ENCODE data around the gene OR11A1.
"Not testable (repeated sequence)": the region's sequence is repeated elsewhere in the genome, so short reads cannot be mapped to it uniquely, and the experiment has no call there.

OR11A1 gene

GRCh38 chr6:29465279-29465678 is 8.4 kb upstream of the OR11A1 start:
- H3K27ac Mint-ChIP-seq = no peak overlapping the region
- no peaks in the 10 kb centered on the region for H3K36me3 Mint-ChIP-seq (ENCODE audit: low read depth)
- TF ChIP-seq, protein P1, sequence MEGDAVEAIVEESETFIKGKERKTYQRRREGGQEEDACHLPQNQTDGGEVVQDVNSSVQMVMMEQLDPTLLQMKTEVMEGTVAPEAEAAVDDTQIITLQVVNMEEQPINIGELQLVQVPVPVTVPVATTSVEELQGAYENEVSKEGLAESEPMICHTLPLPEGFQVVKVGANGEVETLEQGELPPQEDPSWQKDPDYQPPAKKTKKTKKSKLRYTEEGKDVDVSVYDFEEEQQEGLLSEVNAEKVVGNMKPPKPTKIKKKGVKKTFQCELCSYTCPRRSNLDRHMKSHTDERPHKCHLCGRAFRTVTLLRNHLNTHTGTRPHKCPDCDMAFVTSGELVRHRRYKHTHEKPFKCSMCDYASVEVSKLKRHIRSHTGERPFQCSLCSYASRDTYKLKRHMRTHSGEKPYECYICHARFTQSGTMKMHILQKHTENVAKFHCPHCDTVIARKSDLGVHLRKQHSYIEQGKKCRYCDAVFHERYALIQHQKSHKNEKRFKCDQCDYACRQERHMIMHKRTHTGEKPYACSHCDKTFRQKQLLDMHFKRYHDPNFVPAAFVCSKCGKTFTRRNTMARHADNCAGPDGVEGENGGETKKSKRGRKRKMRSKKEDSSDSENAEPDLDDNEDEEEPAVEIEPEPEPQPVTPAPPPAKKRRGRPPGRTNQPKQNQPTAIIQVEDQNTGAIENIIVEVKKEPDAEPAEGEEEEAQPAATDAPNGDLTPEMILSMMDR (IDR thresholded peaks at IDR 0.05; ENCODE audit: unreplicated experiment in 3 of 3) = no peak

DNA sequence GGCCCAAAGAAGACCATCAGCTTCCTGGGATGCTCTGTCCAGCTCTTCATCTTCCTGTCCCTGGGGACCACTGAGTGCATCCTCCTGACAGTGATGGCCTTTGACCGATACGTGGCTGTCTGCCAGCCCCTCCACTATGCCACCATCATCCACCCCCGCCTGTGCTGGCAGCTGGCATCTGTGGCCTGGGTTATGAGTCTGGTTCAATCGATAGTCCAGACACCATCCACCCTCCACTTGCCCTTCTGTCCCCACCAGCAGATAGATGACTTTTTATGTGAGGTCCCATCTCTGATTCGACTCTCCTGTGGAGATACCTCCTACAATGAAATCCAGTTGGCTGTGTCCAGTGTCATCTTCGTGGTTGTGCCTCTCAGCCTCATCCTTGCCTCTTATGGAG is 5.2 kb upstream of the OR11A1 start:
- TF ChIP-seq, protein P1 (IDR thresholded peaks at IDR 0.05; ENCODE audit: unreplicated experiment in 3 of 3) = no peak
- Mint-ChIP-seq H3K36me3 (ENCODE audit: low read depth) (no peaks in the 10 kb centered on the region), H3K4me1 (no peaks in the 10 kb centered on the region), H3K27me3 (ENCODE audit: low read depth) (peaks cover 17% of the 10 kb centered on the region), H3K9me3 (no peaks in the 10 kb centered on the region), H3K27ac (no peak overlapping the region), H3K4me3 (no peak overlapping the region)

More at GRCh38 chr6:29465279-29465678, 8.4 kb upstream of the OR11A1 start:
- Mint-ChIP-seq H3K27me3 (ENCODE audit: low read depth) (peaks cover 9% of the 10 kb centered on the region), H3K9me3 (no peaks in the 10 kb centered on the region), H3K4me1 (no peaks in the 10 kb centered on the region), H3K4me3 (no peak overlapping the region)

GRCh38 chr6:29461021-29461814 is 4.3 kb upstream of the OR11A1 start:
- TF ChIP-seq, protein P1 (IDR thresholded peaks at IDR 0.05; ENCODE audit: unreplicated experiment in 3 of 3) = no peak
- H3K9me3 Mint-ChIP-seq = no peaks in the 10 kb centered on the region
- peaks cover 17% of the 10 kb centered on the region for H3K27me3 Mint-ChIP-seq (ENCODE audit: low read depth)
- H3K4me3 Mint-ChIP-seq = no peak overlapping the region
- H3K36me3 Mint-ChIP-seq (ENCODE audit: low read depth) = no peaks in the 10 kb centered on the region
- H3K4me1 Mint-ChIP-seq = no peaks in the 10 kb centered on the region
- H3K27ac Mint-ChIP-seq = no peak overlapping the region

GRCh38 chr6:29451471-29452193 is 5.2 kb downstream of the OR11A1 start:
- Mint-ChIP-seq H3K27me3 (ENCODE audit: low read depth) (peaks cover 10% of the 10 kb centered on the region), H3K4me3 (no peak overlapping the region), H3K36me3 (ENCODE audit: low read depth) (no peaks in the 10 kb centered on the region), H3K9me3 (no peaks in the 10 kb centered on the region), H3K4me1 (no peaks in the 10 kb centered on the region), H3K27ac (no peak overlapping the region)
- TF ChIP-seq, protein P1 (IDR thresholded peaks at IDR 0.05; ENCODE audit: unreplicated experiment in 3 of 3) = no peak

DNA sequence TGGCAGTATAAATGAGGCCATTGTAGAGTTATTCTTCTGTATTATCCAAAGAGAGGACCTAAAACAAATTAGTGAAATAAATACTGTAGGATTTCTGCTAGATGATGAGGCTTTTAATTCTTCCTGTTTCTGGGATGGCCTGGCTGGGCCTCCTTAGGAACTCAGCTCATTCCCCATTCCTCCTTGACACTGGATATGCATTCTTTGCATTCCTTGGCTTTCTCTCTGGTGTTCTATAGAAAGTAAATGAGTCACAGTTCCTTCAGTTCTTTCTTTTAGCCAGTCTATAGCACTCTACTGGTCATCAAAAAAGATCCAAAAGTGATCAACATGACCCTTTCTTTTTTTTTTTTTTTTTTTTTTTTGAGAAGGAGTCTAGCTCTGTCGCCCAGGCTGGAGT is 9.2 kb downstream of the OR11A1 start:
- Mint-ChIP-seq H3K4me1 (no peaks in the 10 kb centered on the region), H3K27me3 (ENCODE audit: low read depth) (peaks cover 10% of the 10 kb centered on the region), H3K36me3 (ENCODE audit: low read depth) (no peaks in the 10 kb centered on the region), H3K4me3 (no peak overlapping the region), H3K9me3 (peaks cover 7% of the 10 kb centered on the region), H3K27ac (no peak overlapping the region)
- TF ChIP-seq, protein P1 (IDR thresholded peaks at IDR 0.05; ENCODE audit: unreplicated experiment in 3 of 3) = no peak

DNA sequence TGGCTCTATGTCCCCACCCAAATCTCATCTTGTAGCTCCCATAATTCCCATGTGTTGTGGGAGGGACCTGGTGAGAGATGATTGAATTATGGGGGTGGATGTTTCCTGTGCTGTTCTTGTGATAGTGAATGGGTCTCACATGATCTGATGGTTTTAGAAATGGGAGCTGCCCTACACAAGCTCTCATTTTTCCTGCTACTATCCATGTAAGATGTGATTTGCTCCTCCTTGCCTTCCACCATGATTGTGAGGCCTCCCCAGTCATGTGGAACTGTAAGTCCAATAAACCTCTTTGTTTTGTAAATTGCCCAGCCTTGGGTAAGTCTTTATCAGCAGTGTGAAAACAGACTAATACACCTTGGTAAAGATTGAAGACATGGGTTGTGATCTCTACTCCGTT is 12.8 kb downstream of the OR11A1 start:
- H3K4me3 Mint-ChIP-seq; H3K36me3 Mint-ChIP-seq (ENCODE audit: low read depth); H3K4me1 Mint-ChIP-seq; H3K27ac Mint-ChIP-seq; H3K27me3 Mint-ChIP-seq (ENCODE audit: low read depth); H3K9me3 Mint-ChIP-seq: not testable (repeated sequence)

Data from nephron (organoid).